Fibroblast of villous mesenchyme (primary cell): ENCODE data around the gene VKORC1. TPM values are rescaled to one million over a fixed set of nuclear protein-coding genes. Genes with fewer than 3 reads are reported as not detected.
"Not testable (repeated sequence)": the region's sequence is repeated elsewhere in the genome, so short reads cannot be mapped to it uniquely, and the experiment has no call there.

Experiments
- DNase-seq: peaks from one replicate; pipeline ENCODE4 v3.0.0-alpha.2; 2010; ENCODE audit warnings: low read depth
- H3K4me3 ChIP-seq: 2 replicates; pipeline ENCODE4 v1.5.1; 2011; ENCODE audit warnings: low read depth, mild to moderate bottlenecking, low read length
- total RNA-seq: library from RNA; depleted of rRNA; stranded (reverse); fragments of >200 nt; gene quantifications from 2 replicates; pipeline ENCODE4 v1.2.3, GENCODE V29; 2012
- TF ChIP-seq, protein P1 (sequence below): IDR thresholded peaks from 2 replicates; pipeline ENCODE4 v1.5.1; 2012; ENCODE audit warnings: low read depth, mild to moderate bottlenecking, low read length; ENCODE audit not compliant: insufficient read depth

Gene VKORC1
- 68.2 and 76.0 TPM in 2 replicates for total RNA-seq

DNA sequence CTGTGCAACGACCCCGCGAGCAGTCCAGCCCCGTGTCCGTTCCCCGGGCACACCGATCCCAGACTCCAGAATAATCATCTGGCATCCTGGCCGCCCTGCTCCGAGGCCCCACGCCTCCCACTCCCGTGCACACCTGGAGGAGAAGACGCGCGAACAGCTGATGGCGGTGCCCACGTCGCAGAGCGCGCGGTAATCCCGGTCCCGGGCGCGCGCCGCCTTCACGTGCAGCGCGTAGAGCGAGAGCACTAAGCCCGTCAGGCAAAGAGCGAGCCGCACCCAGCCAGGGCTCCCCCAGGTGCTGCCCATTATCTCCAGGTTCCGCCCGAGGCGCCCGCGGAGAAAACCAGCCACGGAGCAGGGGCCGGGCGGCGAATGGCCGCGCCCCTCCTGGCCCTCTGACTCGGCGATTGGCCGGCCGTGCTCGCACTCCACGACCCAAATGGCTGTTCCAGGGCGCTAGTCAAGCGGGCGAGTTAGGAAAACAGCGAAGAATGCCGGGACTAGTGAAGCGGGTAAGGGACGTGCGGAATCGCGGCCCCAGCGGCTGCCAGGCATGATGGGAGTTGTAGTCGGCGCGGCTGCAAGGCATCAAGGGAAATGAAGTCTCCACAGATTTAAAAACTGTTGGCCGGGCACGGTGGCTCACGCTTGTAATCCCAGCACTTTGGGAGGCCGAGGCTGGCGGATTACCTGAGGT is at the start of gene VKORC1:
VKORC1 (minus strand) TSS at position 374 of the 697 bp plus-strand sequence; CDS start at position 306, 68 bp downstream.
- H3K4me3 ChIP-seq: peak within 1 kb of the TSS; percentile 74
- peak; percentile 98 for DNase-seq
- TF ChIP-seq, protein P1, sequence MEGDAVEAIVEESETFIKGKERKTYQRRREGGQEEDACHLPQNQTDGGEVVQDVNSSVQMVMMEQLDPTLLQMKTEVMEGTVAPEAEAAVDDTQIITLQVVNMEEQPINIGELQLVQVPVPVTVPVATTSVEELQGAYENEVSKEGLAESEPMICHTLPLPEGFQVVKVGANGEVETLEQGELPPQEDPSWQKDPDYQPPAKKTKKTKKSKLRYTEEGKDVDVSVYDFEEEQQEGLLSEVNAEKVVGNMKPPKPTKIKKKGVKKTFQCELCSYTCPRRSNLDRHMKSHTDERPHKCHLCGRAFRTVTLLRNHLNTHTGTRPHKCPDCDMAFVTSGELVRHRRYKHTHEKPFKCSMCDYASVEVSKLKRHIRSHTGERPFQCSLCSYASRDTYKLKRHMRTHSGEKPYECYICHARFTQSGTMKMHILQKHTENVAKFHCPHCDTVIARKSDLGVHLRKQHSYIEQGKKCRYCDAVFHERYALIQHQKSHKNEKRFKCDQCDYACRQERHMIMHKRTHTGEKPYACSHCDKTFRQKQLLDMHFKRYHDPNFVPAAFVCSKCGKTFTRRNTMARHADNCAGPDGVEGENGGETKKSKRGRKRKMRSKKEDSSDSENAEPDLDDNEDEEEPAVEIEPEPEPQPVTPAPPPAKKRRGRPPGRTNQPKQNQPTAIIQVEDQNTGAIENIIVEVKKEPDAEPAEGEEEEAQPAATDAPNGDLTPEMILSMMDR: no peak

- no peak overlapping the region for H3K4me3 ChIP-seq
- TF ChIP-seq, protein P1: no peak
- no peak for DNase-seq
Measured at GRCh38 chr16:31143694-31144148, 49.1 kb upstream of the VKORC1 start.

GRCh38 chr16:31143011-31143693 is 48.6 kb upstream of the VKORC1 start:
- DNase-seq: no peak
- H3K4me3 ChIP-seq: no peak overlapping the region
- TF ChIP-seq, protein P1: no peak

DNA sequence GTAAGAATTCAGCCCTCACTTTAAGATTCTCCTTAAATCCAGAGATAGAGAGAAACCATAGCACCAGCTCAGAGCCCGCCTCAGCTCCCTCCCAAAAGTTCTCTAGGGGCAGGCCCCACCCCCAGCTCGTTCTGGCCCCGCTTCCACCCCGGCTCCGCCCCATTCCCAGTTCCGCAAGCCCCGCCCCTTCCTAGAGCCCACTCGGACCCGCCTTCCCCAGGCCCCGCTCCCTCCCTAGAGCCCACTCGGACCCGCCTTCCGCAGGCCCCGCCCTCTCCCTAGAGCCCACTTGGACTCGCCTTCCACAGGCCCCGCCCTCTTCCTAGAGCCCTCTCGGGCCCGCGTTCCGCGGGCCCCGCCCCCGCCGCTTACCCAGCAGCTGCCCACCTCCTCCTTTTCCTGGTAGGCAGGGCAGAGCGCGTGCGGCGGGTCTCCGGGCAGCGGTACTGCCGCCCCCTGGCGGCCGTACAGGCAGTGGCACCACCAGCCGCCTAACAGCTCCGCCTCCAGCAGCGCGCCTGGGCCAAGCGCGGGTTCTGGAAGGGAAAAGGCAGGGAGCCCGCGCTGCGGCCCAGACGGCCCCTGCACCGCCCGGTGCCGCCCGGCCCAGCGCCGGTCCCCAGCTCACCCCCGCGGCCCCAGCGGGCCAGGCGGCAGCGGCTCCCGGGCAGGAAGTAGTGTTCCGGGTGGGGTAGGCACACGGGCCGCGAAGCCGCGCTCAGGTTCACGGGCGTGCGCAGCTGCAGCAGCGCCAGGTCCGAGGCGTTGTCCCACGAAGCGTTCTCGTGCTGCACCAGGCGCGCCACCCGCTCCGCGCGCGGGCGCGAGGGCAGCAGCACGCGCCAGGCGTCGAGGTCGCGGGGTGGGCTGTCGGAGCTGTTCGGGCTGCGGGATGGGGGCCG is 47.8 kb upstream of the VKORC1 start:
- H3K4me3 ChIP-seq: peak overlapping the region; percentile 44
- peak; percentile 100 for DNase-seq
- TF ChIP-seq, protein P1: peak; percentile 90

- peak overlapping the region; percentile 36 for H3K4me3 ChIP-seq
- TF ChIP-seq, protein P1: no peak
- DNase-seq: no peak
Measured at GRCh38 chr16:31141489-31142108, 47.0 kb upstream of the VKORC1 start.

DNA sequence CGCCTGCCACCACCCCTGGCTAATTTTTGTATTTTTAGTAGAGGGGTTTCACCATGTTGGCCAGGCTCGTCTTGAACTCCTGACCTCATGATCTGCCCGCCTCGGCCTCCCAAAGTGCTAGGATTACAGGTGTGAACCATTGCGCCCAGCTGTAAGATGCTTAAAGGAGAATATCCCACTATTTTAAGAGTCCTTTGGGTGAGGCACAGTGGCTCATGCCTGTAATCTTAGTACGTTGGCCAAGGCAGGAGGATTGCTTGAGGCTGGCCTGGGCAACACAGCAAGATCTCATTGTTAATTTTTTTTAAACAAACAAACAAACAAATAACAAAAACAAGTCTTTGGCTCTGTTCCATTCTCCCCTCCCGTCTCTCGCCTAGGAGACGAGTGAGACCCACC is 46.5 kb upstream of the VKORC1 start:
- not testable (repeated sequence) for H3K4me3 ChIP-seq, DNase-seq
